NCI-H1105 (cell line): ENCODE measurements around the gene ZDHHC14.

Experiments used
- DNase-seq: peaks from one replicate; lab custom pipeline; 2025; lab: John Stamatoyannopoulos, UW

The ZDHHC14 gene

DNA sequence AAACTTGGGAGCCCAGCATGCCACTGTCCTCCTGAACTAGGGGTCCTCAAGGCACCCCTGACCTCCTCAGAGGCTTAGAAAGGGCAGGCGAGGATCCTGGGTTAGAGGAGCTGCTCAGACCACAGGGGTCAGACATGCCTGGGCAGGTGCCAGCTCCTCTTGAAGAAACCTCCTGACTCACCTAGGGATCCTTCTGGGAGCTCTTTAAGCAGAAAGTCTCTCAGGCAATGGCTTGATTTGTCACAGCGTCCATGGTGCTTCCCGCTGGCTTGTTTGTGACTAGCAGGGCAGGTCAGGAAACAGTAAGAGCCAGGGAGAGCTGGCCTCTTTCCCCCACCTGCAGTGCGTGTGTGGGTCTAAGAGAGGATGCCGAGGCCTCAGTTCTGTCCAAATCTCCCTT lies 267.6 kb downstream of the ZDHHC14 start:
- DNase-seq, result no peak

DNA sequence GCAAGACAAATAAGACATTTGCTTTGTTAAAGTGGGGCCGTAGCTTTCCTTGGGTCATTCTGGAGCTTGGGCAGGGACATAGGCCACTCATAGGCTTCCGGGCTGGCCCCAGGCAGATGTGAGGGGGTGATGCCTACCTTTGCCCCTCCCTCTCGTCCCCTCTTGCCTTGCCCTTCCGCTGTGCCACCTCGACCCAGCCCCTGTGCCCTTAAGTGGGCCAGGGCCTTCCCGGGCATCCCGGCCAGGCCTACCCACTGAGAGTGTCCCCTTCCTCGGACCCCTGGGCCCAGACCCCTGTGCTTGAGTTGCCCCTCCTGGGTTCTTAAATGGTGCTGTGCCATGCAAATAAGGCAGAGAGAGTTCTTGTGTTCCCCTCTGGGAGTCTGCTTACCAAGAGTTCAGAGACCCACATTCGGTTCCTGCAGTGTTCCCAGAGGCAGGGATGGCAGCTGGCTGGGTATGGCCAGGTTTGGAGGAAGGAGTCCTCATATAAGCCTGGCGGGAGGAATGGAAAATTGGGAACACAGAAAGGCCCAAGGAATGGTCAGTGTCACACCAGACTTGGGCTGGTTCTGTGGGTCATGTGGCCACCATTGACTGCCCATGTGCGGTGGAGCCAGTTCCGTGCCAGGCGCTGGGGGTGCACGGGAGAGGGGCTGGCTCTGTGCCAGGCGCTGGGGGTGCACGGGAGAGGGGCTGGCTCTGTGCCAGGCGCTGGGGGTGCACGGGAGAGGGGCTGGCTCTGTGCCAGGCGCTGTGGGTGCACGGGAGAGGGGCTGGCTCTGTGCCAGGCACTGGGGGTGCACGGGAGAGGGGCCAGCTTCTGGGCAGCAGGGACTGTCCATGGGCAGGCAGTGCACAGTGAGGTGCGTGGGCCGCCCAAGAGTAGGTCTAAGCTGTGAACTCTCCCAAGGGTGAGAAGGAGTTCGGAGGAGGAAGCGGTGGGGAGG lies 268.6 kb downstream of the ZDHHC14 start:
- peak; percentile 89 for DNase-seq

DNA sequence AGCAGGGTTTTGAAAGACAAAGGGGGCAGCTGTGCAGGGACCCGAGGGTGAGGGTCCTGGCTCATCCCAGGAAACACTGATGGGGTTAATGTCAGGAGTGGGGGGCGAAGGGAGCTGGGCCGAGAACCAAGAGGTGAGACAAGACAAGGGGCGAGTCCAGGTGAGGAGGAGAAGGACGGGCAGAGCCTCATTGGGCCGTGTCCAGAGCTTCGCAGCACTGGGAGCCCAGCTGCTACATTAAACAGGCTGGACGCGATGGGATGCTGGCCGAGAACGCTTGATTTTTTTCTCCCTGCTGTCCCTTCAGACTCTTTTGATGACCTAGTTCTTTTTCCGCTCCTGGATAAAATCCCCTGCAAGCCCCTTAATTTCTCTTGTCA lies 269.3 kb downstream of the ZDHHC14 start:
- peak; percentile 78 for DNase-seq

DNA sequence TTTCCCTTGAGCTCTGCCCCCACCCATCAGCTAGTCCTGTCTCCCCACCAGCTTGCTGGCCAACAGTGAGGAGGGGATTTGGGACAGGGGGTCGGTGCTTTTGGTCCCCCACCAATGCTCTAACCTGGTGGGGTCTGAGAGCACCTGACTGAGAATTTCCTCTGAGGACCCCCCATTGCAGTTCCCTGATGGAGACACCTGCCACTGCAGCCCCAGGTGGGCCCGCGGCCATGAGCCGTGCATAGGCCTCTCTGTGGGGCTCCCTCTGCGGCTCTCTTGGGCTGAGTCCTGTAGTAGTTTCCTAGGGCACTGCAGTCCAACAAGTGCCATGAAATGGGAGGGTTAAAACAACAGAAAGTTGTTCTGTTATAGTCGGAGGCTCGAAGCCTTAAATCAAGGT lies 269.8 kb downstream of the ZDHHC14 start:
- no peak for DNase-seq

DNA sequence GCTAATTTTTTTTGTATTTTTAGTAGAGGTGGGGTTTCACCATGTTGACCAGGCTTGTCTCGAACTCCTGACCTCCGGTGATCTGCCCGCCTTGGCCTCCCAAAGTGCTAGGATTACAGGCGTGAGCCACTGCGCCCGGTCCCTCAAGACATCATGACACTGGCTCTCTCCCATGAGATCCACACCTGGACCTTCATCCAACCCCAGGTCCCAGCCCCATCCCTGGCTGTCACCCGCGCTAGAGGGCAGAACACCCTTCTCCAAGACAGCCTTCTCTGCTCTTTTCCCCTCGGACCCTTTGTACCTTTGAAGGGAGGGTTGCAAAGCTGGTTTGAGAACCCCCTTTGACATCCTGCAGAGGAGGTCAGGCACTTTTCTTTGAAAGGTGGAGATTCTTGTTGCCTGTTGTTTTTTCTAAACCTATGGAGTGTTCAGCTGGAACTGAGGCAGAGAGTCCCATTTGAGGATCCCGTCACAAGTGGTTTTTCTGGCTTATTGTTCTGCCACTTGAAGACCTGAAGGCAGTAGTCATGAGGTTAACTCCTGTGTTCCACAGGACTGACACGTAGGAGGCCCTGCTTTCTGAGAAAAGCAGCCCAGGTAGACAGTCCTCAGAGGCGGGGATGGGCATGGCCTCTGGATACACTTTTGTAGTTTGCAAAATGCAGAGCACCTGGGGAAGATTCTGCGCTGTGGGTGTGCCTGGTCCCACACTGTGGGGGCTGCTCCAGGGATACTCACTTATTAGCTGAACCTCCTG lies 270.9 kb downstream of the ZDHHC14 start:
- no peak for DNase-seq

DNA sequence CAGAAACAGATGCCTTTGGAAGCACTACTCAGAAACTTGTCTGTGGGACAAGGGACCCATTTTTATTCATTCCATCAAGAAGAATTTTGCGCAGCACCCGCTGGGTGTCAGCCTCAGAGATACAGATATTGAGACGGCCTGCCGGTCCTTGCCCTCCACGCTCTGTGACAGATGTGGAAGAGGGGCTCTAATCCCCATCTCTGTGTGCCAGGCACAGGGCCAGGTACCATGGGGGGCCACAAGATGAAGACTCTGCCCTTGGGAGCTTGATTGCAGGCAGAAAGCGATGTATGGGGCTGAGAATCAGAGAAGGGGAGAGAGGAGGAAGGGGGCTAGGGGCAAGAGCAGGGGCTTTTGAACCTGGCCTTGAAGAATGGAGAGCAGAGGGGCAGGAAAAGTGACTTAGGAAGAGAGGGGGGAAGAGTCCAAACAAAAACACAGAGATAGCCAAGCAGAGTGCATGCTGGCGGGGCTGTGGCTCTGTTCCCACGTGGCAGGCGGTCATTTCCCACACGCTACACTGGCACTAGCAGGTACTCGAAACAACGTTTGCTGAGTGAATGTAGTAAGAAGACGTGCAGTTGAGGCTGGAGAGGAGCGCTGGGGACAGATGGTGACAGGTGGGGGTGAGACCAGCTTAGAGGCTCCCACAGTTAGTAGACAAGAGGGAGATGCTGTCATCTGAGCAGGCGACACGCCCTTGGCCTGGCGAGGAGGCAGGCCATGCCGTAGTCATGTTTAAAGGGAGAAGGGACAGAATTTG lies 271.8 kb downstream of the ZDHHC14 start:
- no peak for DNase-seq

DNA sequence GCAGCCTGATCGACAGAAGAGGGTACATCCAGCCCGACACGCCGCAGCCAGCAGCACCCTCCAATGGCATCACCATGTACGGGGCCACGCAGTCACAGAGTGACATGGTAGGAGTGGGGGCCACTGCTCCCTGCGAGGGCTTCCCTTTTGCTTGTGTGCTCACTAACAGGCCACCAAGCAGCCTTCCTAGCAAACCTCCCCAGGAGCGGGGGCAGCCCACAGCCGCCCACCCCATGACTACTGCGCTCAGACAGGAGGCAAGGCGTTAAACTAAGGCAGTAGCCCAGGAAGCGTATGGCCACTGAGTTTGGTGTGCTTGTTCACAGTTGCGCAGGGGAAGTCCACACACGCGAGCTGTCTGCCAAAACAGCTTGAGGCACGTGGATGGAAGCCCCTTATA lies 272.5 kb downstream of the ZDHHC14 start:
- no peak for DNase-seq

DNA sequence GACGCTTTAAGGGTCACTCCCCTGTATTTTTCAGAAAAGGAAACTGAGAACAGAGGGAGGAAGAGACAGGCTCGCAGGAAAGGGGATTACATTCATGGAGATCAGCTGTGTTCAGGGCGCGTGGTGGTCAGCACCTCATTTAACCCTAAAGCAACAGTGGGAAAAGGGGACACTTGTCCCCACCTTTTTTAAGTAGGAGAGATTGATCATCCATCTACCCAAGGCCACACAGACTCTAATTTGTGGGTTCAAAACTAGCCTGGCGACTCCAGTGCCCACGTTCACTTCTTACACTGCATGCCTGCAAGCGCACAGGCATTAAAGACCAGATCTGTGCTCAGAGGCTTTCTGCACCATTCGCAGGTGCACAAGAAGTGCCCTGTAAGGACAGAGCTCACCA lies 274.1 kb downstream of the ZDHHC14 start:
- no peak for DNase-seq

DNA sequence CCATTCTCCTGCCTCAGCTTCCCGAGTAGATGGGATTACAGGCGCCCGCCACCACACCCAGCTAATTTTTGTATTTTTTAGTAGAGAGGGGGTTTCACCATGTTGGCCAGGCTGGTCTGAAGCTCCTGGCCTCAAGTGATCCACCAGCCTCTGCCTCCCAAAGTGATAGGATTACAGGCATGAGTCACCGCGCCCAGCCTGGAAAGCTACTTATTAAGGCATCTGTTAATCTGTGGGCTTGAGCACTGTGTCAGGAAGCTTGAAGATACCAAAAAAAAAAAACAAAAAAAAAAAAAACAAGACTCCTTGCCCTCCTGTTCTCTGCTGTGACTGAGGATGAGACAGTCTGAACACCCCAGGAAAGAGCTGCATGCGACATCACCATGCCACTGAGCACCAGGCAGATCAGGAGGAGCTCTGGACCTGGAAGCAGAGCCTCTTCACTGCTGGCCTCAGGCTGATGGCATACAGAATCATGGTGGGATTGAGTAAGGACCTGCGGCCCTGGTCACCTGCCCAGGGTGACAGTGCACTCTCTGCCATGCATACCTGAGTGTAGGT lies 275.5 kb downstream of the ZDHHC14 start:
- no peak for DNase-seq

DNA sequence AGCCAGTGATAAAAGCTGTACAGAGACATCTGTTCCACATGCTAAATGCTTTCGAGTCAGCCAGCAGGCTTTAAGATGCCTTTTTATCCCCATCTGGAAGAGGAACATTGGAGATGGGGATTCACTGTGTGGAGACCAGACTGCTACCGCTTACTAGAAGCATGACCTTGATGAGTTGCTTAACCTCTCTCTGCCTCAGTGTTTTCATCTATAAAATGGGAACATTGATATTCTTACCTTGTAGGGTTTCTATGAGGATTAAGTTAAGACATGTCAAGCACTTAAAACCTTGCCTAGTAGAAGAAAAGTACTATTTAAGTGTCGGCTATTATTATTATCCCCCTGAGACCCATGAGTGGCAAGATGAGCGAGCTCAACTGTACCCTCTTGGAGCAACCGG lies 276.8 kb downstream of the ZDHHC14 start:
- DNase-seq, result no peak

DNA sequence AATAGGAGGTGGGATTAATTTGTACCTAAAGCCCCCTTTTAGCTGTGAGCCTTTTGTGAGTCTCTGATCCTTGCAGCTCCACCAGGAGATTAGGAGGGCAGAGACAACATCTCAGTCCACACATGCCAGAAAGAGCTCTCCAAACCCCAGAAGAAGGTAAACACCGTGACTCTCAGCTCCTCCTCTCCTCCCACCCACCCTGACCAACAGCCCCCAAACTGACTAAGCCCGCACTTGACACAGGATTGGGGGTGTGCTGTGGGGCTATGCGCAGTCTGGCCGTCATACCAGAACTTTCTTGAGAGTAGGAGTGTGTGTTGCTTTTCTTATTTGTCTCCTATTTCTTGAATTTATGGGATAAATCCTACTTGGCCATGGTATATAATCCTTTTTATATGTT lies 277.3 kb downstream of the ZDHHC14 start:
- no peak for DNase-seq

DNA sequence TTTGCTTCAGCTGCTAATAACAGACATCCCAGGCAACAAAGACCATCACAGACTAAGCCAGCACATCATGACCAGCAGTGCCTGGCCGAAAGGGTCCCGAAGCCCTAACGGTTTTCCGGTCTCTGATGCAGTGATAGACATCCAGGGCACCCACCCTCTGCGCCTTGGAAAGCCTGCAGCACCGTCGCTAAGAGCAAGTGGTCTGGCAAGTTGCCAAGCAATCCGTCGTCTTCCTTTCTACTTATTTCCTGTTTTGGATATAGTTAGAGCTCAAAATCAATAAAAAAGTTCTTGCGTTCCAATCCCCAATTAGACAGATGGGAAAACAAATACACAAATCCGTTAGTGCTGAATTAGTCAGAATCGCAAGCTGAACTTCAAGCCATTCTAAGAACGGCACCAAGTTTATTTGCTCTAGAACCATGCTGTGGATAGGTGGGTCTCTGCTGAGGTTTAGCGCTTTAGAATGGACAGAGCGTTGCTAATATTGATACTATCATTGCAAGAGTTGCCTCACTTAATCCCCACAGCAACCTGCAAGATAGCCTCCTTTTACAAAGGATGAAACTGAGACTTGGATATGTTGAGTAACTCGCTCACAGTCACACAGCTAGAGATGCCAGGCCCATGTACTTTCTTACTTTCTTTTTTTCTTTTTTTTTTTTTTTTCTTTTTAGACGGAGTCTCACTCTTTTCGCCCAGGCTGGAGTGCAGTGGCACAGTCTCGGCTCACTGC lies 278.7 kb downstream of the ZDHHC14 start:
- no peak for DNase-seq

DNA sequence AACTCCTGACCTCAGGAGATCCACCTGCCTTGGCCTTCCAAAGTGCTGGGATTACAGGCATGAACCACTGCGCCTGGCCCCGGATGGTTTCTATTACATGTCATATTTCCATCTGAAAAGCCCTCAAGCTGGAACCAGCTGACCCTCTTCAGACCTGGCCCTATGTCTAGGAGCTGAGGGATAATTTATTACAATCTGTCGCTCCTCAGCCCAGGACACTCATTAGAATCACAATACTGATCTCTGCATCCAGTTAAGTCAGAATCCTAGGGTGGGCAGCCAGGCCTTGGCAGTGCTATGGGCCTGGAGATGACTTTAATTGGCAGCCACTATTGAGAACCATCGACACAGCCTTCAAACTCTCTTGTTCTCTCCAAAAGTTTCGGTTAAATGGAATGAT lies 279.4 kb downstream of the ZDHHC14 start:
- DNase-seq, result no peak

DNA sequence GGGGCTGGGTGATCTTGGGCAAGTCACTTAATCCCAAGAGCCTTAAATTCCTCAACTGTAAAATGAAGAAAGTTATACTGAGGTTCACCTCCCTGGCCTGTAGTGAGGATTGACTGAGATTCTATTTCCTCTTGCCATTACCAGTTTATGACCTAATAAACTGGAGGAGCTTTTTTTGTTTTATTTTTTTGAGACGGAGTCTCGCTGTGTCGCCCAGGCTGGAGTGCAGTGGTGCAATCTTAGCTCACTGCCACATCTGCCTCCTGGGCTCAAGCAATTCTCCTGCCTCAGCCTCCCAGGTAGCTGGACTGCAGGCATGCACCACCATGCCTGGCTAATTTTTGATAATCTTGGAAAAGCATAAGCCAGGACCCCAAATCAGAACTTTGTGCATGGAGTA lies 280.7 kb downstream of the ZDHHC14 start:
- no peak for DNase-seq

DNA sequence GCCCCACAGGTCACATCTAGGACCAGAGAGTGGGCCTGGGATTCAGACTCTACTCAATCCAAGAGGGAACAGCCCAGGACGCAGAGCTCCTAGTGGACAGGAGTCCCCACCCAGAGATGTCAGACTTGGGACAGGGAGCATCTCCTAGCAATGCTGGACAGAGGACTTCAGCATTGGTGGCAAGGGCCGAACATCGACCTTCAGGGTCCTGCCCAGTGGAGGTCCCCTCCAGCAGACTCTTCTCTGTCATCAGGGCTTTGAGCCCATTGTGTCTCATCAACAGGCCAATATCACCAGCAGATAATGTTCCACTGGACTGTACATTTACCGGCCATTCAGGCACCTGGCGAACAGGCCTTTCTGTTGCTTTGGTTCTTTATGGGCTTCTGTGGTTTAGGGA lies 282.3 kb downstream of the ZDHHC14 start:
- DNase-seq, result no peak

DNA sequence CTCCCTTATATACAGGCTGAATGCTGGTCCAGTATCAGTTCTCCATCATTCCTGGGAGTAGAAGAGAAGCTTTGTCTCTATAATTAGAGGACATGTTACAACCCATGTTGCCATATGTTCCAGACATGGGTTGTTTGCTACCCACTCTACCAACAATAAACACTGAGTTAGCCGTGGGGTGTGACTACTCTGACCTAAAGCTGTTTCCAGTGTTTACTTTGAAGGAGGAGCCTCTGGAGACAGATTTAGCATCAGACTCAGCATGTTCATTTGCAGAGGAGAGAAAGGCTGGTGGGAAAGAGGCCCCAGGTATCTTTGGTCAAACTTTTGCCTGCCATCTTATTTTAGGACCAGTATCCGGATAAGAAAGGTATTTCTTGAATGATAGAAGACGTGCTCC lies 284.2 kb downstream of the ZDHHC14 start:
- DNase-seq, result peak; percentile 41

DNA sequence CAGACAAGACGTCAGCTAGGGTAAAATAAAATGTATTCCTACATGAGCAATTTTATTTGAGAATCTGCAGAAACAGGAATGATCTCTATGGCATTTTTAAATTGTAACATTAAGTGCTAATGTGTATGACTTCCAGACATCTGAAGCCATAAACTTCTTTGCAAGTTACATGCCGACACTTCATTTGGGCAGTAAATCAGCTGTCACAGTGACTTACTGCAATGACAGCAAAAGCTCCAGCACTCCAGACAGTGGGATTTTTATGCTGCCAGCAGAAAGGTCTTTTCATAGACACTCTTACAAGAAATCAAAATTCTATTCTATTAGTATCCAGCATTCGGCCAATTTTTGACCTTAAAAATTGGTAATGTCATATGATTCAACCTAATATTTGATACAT lies 285.7 kb downstream of the ZDHHC14 start:
- no peak for DNase-seq

DNA sequence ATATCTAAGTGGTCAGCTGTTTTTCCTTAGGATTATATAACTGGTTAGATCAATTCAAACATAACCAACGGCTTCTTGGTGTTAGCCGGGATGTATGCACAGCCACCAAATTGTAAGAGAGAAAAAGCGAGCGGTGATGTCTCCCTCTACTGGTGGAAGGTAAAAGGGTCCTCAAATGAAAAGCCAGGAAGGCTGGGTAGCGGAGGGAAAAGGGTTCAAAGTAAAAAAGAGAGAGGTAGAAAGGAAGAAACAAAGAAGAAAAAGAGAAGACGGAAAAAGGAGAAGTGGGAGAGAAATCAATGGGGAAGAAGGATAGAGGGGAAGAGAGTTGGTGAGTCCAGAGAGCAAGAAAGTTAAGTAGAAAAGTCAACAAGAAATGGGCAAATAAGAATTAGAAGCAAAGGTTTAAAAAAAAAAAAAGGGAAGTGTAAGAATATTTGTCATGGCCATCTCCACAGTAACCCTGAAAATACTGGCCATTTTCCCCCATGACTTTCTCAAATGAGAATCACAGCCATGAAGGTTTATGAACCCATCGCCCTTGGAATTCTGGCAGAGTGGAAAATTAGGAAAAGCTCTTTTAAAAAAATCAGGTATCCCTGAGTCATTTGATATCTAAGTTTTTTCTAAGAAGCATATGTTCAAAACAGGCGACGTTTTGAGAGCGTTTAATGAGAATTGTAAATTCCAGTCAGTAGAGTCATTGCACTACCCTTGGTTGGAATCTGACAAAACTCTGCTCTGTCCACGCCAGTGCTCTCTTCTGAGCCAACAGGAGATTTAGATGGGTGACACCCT lies 286.4 kb downstream of the ZDHHC14 start:
- DNase-seq, result peak; percentile 73

DNA sequence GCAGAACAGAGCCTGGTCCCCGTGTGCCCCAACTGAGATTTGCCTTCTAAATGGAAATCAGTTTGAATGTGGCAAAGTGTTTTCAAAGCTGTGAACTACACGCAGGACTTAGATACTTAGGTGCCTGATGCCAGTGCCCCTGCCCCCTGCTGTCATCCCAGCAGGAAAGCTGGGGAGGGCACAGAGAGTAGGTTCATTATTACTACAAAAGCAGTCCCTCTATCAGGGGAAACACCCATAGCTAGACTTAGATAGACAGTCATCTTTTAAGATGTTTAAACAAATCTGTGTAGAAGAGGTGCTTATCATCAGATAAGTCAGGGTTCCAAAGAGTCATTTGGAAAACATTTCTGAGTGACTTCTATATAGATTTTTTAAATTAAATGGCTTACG lies 287.0 kb downstream of the ZDHHC14 start:
- no peak for DNase-seq

DNA sequence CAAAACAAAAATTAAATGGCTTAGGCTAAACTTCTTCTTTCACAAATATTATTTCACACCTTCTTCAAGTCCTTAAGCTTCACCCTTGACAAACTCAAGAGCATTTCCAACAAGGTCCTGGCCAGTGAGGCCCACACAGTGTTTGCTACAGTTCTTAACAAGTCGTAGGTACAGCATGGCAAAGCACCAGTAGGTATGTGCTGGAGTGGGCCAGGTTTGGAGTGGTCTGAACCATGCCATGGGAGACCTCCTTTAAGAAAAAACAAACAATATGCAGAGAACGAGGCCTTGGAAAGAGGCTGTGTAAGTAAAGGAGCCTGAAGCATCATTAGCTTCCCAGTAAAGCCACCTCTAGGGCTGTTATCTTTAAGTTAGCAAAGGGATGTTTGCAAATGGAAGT lies 287.7 kb downstream of the ZDHHC14 start:
- DNase-seq, result no peak

DNA sequence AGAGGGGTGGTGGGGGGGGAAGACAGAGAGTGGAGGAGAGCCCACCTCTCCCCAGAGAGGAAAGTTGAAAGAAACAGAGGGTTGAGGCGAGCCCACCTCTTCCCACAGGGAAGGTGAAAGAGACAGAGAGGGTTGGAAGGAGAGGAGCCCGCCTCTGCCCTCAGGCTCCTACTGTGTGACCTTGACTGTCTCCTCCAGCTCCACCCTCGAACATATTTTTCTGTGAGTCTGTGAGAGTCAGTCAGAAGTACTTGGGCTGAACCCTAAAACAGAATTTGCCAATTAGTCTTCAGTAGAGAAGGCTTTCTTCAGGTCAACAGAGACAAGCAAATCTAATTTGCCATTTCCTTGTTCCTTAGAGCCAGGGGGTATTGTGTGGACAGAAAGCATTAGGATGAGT lies 288.3 kb downstream of the ZDHHC14 start:
- no peak for DNase-seq
